Transverse colon (tissue), 4 donors: ENCODE measurements around the gene TCEAL1. TPM values are rescaled to one million over a fixed set of nuclear protein-coding genes. Genes with fewer than 3 reads are reported as not detected.
"Not testable (repeated sequence)": the region's sequence is repeated elsewhere in the genome, so short reads cannot be mapped to it uniquely, and the experiment has no call there.

ENCODE experiments used
- DNase-seq: peaks from one replicate; pipeline ENCODE4 v3.0.0-alpha.2; 2019
- H3K27ac ChIP-seq, 4 donors: fragments of 200-600 bp; sonication (generic); 2 replicates each; pipeline ENCODE4 v1.5.1; 2016 to 2018; ENCODE audit warnings: inconsistent platforms in 4 of 4
- H3K27me3 ChIP-seq: fragments of 200-600 bp; sonication (generic); 2 replicates; pipeline ENCODE4 v1.5.1; 2017; ENCODE audit warnings: inconsistent platforms
- H3K36me3 ChIP-seq, 4 donors: fragments of 200-600 bp; sonication (generic); 2 replicates each; pipeline ENCODE4 v1.5.1; 2017 to 2019; ENCODE audit warnings: inconsistent platforms in 4 of 4
- H3K4me1 ChIP-seq, 4 donors: fragments of 200-600 bp; sonication (generic); 2 replicates each; pipeline ENCODE4 v1.5.1; 2017 to 2020; ENCODE audit warnings: inconsistent platforms in 4 of 4
- H3K4me3 ChIP-seq, 4 donors: fragments of 200-600 bp; sonication (generic); 1 replicate in 1 of 4; 2 replicates in 3 of 4; pipeline versions ENCODE4 v1.5.1 to v1.6.1; 2017 to 2019; ENCODE audit warnings: inconsistent platforms in 4 of 4
- H3K9me3 ChIP-seq, 2 donors: fragments of 200-600 bp; sonication (generic); 2 replicates each; pipeline ENCODE4 v1.5.1; 2017 to 2019; ENCODE audit warnings: inconsistent platforms in 2 of 2
- CTCF ChIP-seq, 5 experiments: fragments of 200-600 bp in 3 of 5; fragments of 450-650 bp in 2 of 5; sonication (generic) in 3 of 5; IDR thresholded peaks; 1 replicate in 2 of 5; 2 replicates in 3 of 5; pipeline ENCODE4 v1.5.1; 2016 to 2017; ENCODE audit warnings: antibody characterized with exemption in 5 of 5, inconsistent platforms in 3 of 5, mild to moderate bottlenecking in 2 of 5, moderate library complexity in 1 of 5
- EP300 ChIP-seq: sonication (generic); formaldehyde crosslinking; IDR thresholded peaks from one replicate; pipeline ENCODE4 v1.6.1; 2017; ENCODE audit warnings: antibody characterized with exemption, low read depth
- POLR2A ChIP-seq: fragments of 450-650 bp; IDR thresholded peaks from one replicate; pipeline ENCODE4 v1.6.1; 2016; ENCODE audit warnings: antibody characterized with exemption, mild to moderate bottlenecking, moderate library complexity
- POLR2AphosphoS5 ChIP-seq, 3 donors: sonication (generic); formaldehyde crosslinking; IDR thresholded peaks; one replicate each; pipeline ENCODE4 v1.6.1; 2016; ENCODE audit warnings: antibody characterized with exemption in 3 of 3
- WGBS, 2 donors: methylation state at CpG; one replicate each; pipeline ENCODE4 v1.1.5; 2018; ENCODE audit warnings: low coverage in 1 of 2; 5-methylcytosine and 5-hydroxymethylcytosine counted together
- in situ Hi-C, 4 donors: fragments of 200-750 bp; cut with MboI; loops; one replicate each; pipeline versions ENCODE4 v1.15.0 to v1.15.1; 2017; ENCODE audit warnings: low sequenced_read_pairs in 3 of 4, low pct_ligation_motif_present in 1 of 4, low pct_unique_long_range_greater_than_20kb in 1 of 4
- intact Hi-C: fragments of 100-400 bp; cut with DNase I; formaldehyde crosslinking; loops from one replicate; pipeline ENCODE4 v1.15.1; 2023; ENCODE audit warnings: low total_unique reads
- total RNA-seq, 4 donors: library from RNA; depleted of rRNA; stranded (reverse); fragments of >200 nt; gene quantifications; one replicate each; pipeline ENCODE4 v1.1.0, GENCODE V29; 2016

Gene TCEAL1
- total RNA-seq, 4 donors from 2014 or later: 44.9 to 79.2 (median 56.6) TPM

DNA sequence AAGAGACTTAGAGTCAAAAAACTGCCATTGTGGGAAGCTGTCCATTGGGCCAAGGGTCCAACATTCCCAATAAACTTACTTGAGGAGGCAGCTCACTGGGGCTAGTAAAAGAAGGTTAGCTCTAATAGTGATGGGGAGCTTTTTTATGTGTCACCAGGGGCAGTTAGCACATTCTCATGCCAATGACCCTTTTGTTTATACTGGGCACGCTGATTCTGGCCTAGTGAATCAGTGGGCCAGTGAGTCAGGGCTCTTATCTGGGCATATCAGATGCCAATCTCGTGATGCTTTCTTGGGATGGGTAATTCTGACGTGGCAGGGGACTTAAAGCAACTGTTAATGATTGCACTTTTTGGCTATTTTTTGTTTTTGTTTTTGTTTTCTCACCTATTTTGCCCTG lies 27.8 kb downstream of the TCEAL1 start:
- Histone ChIP-seq H3K36me3 (no peaks in the 10 kb centered on the region), H3K27me3 (no peaks in the 10 kb centered on the region), H3K27ac (no peak overlapping the region), H3K9me3 (no peaks in the 10 kb centered on the region), H3K4me3 (no peak overlapping the region), H3K4me1 (no peaks in the 10 kb centered on the region)
- WGBS, 2 donors: 50% methylated on average over 3 of the region's 3 CpGs; no CpG with 5 or more reads in 1 of the 2 donors
- in situ Hi-C loops (no loop called here), intact Hi-C loops (no loop called here)
- TF ChIP-seq POLR2A (no peak), CTCF (IDR thresholded peaks at IDR 0.05) (no peak), EP300 (no peak), POLR2AphosphoS5 (IDR thresholded peaks at IDR 0.05) (no peak)
- no peak for DNase-seq

DNA sequence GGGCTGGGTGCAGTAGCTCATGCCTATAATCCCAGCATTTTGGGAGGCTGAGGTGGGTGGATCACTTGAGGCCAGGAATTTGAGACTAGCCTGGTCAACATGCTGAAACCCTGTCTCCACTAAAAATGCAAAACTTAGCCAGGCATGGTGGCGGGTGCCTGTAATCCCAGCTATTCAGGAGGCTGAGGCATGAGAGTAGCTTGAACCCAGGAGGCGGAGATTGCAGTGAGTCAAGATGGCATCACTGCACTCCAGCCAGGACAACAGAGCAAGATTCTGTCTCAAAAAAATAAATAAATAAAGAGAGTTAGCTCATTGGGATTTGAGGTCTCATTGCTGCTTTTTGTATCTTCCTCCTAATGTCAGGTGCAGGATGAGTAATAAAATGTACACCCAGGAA lies 28.3 kb downstream of the TCEAL1 start:
- DNase-seq, H3K36me3 ChIP-seq, H3K27me3 ChIP-seq, H3K9me3 ChIP-seq, H3K4me3 ChIP-seq, intact Hi-C loops, H3K4me1 ChIP-seq, H3K27ac ChIP-seq, in situ Hi-C loops: not testable (repeated sequence)
- 82% methylated on average over 2 of the region's 2 CpGs; no CpG with 5 or more reads in 1 of the 2 donors for WGBS, 2 donors

DNA sequence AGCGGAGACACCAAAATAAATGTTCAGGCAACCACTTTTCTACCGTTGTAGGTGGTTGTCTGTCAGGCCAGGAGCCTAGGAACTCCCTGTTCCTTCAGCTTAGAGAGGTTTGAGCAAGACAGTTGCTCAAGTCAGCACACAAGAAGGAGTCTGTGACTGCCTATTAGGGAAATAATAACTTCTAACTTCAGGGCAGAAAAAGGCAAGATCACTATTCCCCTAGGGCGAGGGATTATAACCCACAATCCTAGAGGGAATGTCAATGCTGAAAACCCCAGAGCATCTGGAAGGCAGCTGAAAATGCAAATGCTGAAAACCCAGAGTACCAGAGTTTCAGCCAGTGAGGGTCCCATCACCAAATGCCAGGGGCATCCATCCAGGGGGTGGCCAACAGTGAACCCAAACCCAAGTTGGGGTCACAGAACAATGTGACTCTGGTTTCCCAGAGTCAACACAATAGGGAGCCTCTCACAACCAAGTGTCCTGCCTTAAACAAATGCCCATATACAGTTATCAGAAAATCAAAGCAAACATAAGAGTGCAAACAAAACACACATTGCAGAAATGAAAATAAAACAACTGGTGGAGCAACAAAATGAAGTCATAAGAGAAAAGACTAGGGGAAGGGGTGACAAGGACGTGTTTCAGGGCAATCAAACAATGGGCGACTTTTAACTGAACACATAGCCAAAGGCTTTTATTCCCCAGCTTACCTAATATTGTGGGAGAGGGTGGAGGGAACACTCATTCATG lies 30.1 kb downstream of the TCEAL1 start:
- H3K27me3 ChIP-seq: no peaks in the 10 kb centered on the region
- no peaks in the 10 kb centered on the region for H3K4me1 ChIP-seq
- intact Hi-C loops: no loop called here
- no peak overlapping the region for H3K4me3 ChIP-seq
- no peaks in the 10 kb centered on the region for H3K36me3 ChIP-seq
- H3K27ac ChIP-seq: no peak overlapping the region
- DNase-seq: no peak
- in situ Hi-C loops: no loop called here
- H3K9me3 ChIP-seq: no peaks in the 10 kb centered on the region
- 20 to 51% methylated on average over 1 to 5 of the region's 5 CpGs for WGBS, 2 donors
- no peak for TF ChIP-seq EP300
- TF ChIP-seq POLR2A: no peak
- TF ChIP-seq CTCF (IDR thresholded peaks at IDR 0.05): no peak
- no peak for TF ChIP-seq POLR2AphosphoS5 (IDR thresholded peaks at IDR 0.05)

DNA sequence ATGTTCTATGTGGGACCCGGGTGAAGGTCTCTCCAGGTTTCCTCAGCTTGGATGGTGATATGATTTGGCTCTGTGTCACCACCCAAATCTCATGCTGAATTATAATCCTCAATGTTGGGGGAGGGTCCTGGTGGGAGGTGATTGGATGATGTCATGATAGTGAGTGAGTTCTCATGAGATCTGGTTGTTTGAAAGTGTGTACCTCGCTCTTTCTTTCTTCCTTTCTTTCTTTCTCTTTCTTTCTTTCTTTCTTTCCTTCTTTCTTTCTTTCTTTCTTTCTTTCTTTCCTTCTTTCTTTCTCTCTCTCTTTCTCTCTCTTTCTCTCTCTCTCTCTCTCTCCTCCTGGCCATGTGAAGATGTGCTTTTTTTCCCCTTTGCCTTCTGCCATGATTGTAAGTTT lies 30.7 kb downstream of the TCEAL1 start:
- H3K36me3 ChIP-seq, H3K9me3 ChIP-seq, H3K27ac ChIP-seq, DNase-seq, H3K4me1 ChIP-seq, in situ Hi-C loops, H3K27me3 ChIP-seq, intact Hi-C loops, H3K4me3 ChIP-seq: not testable (repeated sequence)
- 78% methylated on average over 2 of the region's 2 CpGs; no CpG with 5 or more reads in 1 of the 2 donors for WGBS, 2 donors

GRCh38 chrX:103663981-103664762 lies 35.4 kb downstream of the TCEAL1 start:
- Histone ChIP-seq H3K4me1 (no peaks in the 10 kb centered on the region), H3K9me3 (no peaks in the 10 kb centered on the region), H3K4me3 (no peak overlapping the region), H3K27me3 (no peaks in the 10 kb centered on the region), H3K27ac (no peak overlapping the region), H3K36me3 (no peaks in the 10 kb centered on the region)
- TF ChIP-seq POLR2AphosphoS5 (IDR thresholded peaks at IDR 0.05) (no peak), EP300 (no peak), CTCF (IDR thresholded peaks at IDR 0.05) (no peak), POLR2A (no peak)
- 29 to 48% methylated on average over 6 to 23 of the region's 23 CpGs for WGBS, 2 donors
- in situ Hi-C loops (no loop called here), intact Hi-C loops (no loop called here)
- DNase-seq: no peak
